ENCODE results near the gene CAPN10.

DNA sequence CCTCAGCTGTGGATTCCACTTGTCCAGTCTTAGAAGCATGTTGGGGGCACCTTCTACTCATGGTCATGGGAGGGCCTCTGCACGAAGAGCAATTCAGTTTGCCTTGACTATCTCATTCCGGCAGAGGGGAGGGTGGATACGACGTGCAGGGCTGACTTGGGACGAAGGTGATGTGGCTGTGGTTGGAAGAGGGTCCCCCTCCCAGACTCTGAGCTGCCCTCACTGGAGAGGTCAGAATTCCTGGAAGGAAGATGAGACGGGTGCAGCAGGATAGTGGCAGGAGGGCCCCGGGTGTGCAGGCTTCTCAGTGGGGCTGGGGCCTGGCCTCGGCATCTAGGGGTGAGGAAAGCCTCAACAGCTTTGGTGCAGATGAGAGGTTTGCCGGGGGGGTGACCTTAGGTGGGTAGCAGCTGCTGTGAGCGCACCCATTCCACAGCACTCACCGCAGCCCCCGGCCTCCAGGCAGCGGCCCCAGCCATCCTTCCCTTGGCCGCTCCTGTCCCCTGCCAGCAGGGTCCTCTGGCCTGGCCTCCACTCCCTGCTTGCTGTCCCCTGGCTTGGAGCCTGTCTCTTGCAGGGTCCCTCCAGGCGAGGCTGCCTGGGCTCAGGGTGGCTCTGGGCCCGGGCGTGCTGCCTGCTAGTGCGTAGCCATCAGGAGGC is 15.1 kb upstream of the CAPN10 start:
- TF ChIP-seq EZH2 (IDR thresholded peaks at IDR 0.05; ENCODE audit: insufficient read depth, poor library complexity, severe bottlenecking) = no peak
- no peak for TF ChIP-seq EZH2phosphoT487 (IDR thresholded peaks at IDR 0.05; ENCODE audit: insufficient read depth, low read depth)

Data from GM23248 (cell line).